Panc1 (cell line): ENCODE data around the gene NUBP2. TPM values are rescaled to one million over a fixed set of nuclear protein-coding genes. Genes with fewer than 3 reads are reported as not detected.

Source experiments
- ATAC-seq: fragments of 200-7000 bp; cut with Tn5 transposase; 2 replicates; pipeline ENCODE4 v1.9.1; 2020; ENCODE audit warnings: mild to moderate bottlenecking, moderate library complexity
- BruUV-seq: library from RNA; stranded (reverse); fragments of 400-500 nt; replicated peaks from 2 replicates; lab custom pipeline; 2021; lab: Mats Ljungman, UMichigan
- CTCF ChIA-PET: fragments of 300-600 bp; sonication (Branson Sonifier 250); formaldehyde crosslinking; loops from one replicate; lab custom pipeline; 2022; ENCODE audit warnings: antibody characterized with exemption; lab: Charles Lee
- POLR2A ChIA-PET: fragments of 300-600 bp; sonication (Branson Sonifier 250); formaldehyde crosslinking; loops from one replicate; lab custom pipeline; 2022; ENCODE audit warnings: antibody characterized with exemption; lab: Charles Lee
- DNase-seq: peaks from one replicate; pipeline ENCODE4 v3.0.0-alpha.2; 2010; ENCODE audit warnings: low read depth, low spot score
- H3K27ac ChIP-seq: 2 replicates; pipeline ENCODE4 v1.5.1; 2011; ENCODE audit warnings: mild to moderate bottlenecking, low read length, inconsistent platforms
- H3K27me3 ChIP-seq: fragments of 200-500 bp; sonication (Bioruptor generic); 2 replicates; pipeline ENCODE4 v1.6.0; 2014; ENCODE audit warnings: low read length, inconsistent platforms; ENCODE audit not compliant: control insufficient read depth, insufficient read depth
- H3K36me3 ChIP-seq: fragments of 200-500 bp; sonication (Bioruptor generic); 2 replicates; pipeline ENCODE4 v1.5.1; 2014; ENCODE audit warnings: inconsistent platforms, mild to moderate bottlenecking, low read length, moderate library complexity; ENCODE audit not compliant: control insufficient read depth, insufficient read depth
- H3K4me1 ChIP-seq: 2 replicates; pipeline ENCODE4 v1.5.1; 2011; ENCODE audit warnings: inconsistent platforms, mild to moderate bottlenecking, low read length, moderate library complexity; ENCODE audit not compliant: control insufficient read depth, insufficient read depth
- H3K4me3 ChIP-seq, 2 experiments: 2 replicates each; pipeline ENCODE4 v1.5.1; 2011 to 2012; ENCODE audit warnings: low read depth in 2 of 2, low read length in 2 of 2, mild to moderate bottlenecking in 2 of 2, inconsistent platforms in 1 of 2, moderate library complexity in 1 of 2
- H3K9me3 ChIP-seq: fragments of 200-500 bp; sonication (Bioruptor generic); 2 replicates; pipeline ENCODE4 v1.5.1; 2014; ENCODE audit warnings: low read depth, mild to moderate bottlenecking, inconsistent platforms, low read length, moderate library complexity; ENCODE audit not compliant: control insufficient read depth, insufficient read depth
- POLR2AphosphoS5 ChIP-seq: IDR thresholded peaks from 2 replicates; pipeline ENCODE4 v1.6.1; 2012; ENCODE audit warnings: mild to moderate bottlenecking, low read depth, low read length, moderate library complexity
- SIN3A ChIP-seq: IDR thresholded peaks from 2 replicates; pipeline ENCODE4 v1.6.1; 2012; ENCODE audit warnings: low read depth, mild to moderate bottlenecking, low read length, moderate library complexity, borderline replicate concordance; ENCODE audit not compliant: insufficient read depth
- TCF7L2 ChIP-seq: IDR thresholded peaks from 2 replicates; pipeline ENCODE4 v1.6.1; 2011; ENCODE audit warnings: mild to moderate bottlenecking, low read depth, low read length, inconsistent platforms
- in situ Hi-C: cut with HindIII; loops from 2 replicates; pipeline ENCODE4 v1.10.0; 2016; ENCODE audit warnings: low sequenced_read_pairs, low pct_unique_long_range_greater_than_20kb
- intact Hi-C: fragments of 100-400 bp; cut with micrococcal nuclease; formaldehyde crosslinking; loops from one replicate; pipeline ENCODE4 v1.10.0; 2022; ENCODE audit not compliant: unreplicated experiment
- total RNA-seq: library from RNA; stranded (reverse); gene quantifications from one replicate; pipeline ENCODE4 v1.2.1, GENCODE V29; 2021; ENCODE audit not compliant: unreplicated experiment
- TF ChIP-seq, protein P1 (sequence below), 2 experiments: IDR thresholded peaks; 2 replicates each; pipeline ENCODE4 v1.6.1; 2011 to 2012; ENCODE audit warnings: low read depth in 2 of 2, control low read depth in 1 of 2, low read length in 1 of 2, mild to moderate bottlenecking in 1 of 2, moderate library complexity in 1 of 2; ENCODE audit not compliant: insufficient read depth in 1 of 2
- TF ChIP-seq, protein P2 (sequence below): fragments of 450-650 bp; IDR thresholded peaks from 2 replicates; pipeline ENCODE4 v1.5.1; 2017; ENCODE audit warnings: mild to moderate bottlenecking

NUBP2 gene
- total RNA-seq, 1 experiment from 2014 or later: 85.8 TPM

- no TSS peak for BruUV-seq
- H3K4me3 ChIP-seq: no peak overlapping the region
- no peaks in the 10 kb centered on the region for H3K9me3 ChIP-seq
- H3K27ac ChIP-seq: no peak overlapping the region
- ChIA-PET CTCF (no interaction called here), POLR2A (no interaction called here)
- ATAC-seq (no peak), DNase-seq (no peak)
- TF ChIP-seq, protein P1, sequence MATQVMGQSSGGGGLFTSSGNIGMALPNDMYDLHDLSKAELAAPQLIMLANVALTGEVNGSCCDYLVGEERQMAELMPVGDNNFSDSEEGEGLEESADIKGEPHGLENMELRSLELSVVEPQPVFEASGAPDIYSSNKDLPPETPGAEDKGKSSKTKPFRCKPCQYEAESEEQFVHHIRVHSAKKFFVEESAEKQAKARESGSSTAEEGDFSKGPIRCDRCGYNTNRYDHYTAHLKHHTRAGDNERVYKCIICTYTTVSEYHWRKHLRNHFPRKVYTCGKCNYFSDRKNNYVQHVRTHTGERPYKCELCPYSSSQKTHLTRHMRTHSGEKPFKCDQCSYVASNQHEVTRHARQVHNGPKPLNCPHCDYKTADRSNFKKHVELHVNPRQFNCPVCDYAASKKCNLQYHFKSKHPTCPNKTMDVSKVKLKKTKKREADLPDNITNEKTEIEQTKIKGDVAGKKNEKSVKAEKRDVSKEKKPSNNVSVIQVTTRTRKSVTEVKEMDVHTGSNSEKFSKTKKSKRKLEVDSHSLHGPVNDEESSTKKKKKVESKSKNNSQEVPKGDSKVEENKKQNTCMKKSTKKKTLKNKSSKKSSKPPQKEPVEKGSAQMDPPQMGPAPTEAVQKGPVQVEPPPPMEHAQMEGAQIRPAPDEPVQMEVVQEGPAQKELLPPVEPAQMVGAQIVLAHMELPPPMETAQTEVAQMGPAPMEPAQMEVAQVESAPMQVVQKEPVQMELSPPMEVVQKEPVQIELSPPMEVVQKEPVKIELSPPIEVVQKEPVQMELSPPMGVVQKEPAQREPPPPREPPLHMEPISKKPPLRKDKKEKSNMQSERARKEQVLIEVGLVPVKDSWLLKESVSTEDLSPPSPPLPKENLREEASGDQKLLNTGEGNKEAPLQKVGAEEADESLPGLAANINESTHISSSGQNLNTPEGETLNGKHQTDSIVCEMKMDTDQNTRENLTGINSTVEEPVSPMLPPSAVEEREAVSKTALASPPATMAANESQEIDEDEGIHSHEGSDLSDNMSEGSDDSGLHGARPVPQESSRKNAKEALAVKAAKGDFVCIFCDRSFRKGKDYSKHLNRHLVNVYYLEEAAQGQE (IDR thresholded peaks at IDR 0.05; ENCODE audit: insufficient read depth in 1 of 2, low read depth in 2 of 2, low read length in 1 of 2): no peak
- TF ChIP-seq TCF7L2: no peak
- no peak for TF ChIP-seq POLR2AphosphoS5
- TF ChIP-seq SIN3A: no peak
- TF ChIP-seq, protein P2, sequence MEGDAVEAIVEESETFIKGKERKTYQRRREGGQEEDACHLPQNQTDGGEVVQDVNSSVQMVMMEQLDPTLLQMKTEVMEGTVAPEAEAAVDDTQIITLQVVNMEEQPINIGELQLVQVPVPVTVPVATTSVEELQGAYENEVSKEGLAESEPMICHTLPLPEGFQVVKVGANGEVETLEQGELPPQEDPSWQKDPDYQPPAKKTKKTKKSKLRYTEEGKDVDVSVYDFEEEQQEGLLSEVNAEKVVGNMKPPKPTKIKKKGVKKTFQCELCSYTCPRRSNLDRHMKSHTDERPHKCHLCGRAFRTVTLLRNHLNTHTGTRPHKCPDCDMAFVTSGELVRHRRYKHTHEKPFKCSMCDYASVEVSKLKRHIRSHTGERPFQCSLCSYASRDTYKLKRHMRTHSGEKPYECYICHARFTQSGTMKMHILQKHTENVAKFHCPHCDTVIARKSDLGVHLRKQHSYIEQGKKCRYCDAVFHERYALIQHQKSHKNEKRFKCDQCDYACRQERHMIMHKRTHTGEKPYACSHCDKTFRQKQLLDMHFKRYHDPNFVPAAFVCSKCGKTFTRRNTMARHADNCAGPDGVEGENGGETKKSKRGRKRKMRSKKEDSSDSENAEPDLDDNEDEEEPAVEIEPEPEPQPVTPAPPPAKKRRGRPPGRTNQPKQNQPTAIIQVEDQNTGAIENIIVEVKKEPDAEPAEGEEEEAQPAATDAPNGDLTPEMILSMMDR: no peak
- intact Hi-C loops: no loop called here
- H3K4me1 ChIP-seq: no peaks in the 10 kb centered on the region
- no peaks in the 10 kb centered on the region for H3K27me3 ChIP-seq
- in situ Hi-C loops: no loop called here
- H3K36me3 ChIP-seq: no peaks in the 10 kb centered on the region; the same call in 1 of the 2 replicates
Observed at GRCh38 chr16:1746693-1747195, 36.0 kb upstream of the NUBP2 start.

DNA sequence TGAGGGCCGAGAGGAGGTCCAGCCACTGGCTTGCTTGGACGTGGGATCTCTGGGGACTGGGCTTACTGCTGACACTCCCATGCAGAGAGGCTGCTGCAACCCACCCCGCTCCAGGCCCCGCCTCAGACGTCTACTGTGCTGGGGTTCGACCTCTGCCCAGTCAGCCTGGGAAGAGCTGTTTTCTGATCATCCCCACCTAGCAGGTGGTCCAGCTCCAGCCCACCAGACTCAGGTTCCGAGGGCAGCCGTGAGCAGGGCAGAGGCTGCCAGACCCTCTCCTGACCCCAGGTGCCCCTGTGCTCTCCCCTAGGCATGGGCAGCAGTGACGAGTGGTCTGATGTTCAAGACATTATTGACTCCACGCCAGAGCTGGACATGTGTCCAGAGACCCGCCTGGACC lies 34.8 kb upstream of the NUBP2 start:
- Histone ChIP-seq H3K9me3 (no peaks in the 10 kb centered on the region), H3K4me1 (no peaks in the 10 kb centered on the region), H3K27ac (no peak overlapping the region), H3K4me3 (no peak overlapping the region), H3K36me3 (peaks cover 3% of the 10 kb centered on the region; the same call in 1 of the 2 replicates), H3K27me3 (no peaks in the 10 kb centered on the region)
- intact Hi-C loops (no loop called here), in situ Hi-C loops (no loop called here)
- CTCF ChIA-PET: no interaction called here
- TF ChIP-seq, protein P1 (IDR thresholded peaks at IDR 0.05; ENCODE audit: insufficient read depth in 1 of 2, low read depth in 2 of 2, low read length in 1 of 2): no peak
- no peak for TF ChIP-seq SIN3A
- TF ChIP-seq TCF7L2: no peak
- no peak for TF ChIP-seq POLR2AphosphoS5
- TF ChIP-seq, protein P2: no peak
- DNase-seq (no peak), ATAC-seq (no peak)
- BruUV-seq: no TSS peak
- POLR2A ChIA-PET: no interaction called here
